Measurements from ENCODE around the gene BMF.
"Not testable (repeated sequence)": the region's sequence is repeated elsewhere in the genome, so short reads cannot be mapped to it uniquely, and the experiment has no call there.

BMF gene

DNA sequence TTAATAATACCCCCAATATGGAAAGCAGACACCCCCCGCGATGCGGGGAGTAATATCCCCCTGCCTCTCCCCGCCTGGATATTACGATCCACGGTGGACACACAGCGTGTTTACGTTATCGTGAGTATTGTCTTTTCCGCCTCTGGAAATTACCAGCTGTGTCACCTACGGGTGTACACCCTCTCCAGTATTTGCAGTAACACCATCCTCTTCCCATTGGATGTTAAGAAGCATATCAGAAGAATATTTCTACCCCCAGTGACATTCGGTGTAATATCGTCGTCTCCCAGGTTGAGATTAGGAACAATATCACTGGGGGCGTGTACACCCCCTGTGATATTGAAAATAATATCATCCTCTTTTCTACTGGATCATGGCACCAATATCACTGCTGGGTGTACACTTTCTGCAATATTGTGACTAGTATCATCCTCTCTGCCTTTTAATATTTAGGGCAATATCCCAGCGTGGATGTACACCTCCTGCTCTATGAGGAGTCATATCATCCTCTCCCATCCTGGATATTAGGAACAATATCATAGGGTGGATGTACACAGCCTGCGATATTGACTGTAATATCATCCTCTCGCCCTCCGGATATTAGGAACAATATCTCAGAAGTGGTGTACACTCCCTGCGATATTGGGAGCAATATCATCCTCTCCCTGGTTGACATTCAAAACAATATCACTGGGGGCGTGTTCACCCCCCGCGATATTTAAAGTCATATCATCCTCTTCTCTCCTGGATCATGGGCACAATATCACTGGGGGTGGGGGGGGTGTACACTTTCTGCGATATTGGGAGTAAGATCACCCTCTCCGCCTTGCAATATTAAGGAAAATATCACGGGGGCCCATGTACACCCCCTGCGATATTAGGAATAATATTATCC lies 20.3 kb upstream of the BMF start:
- DNase-seq (ENCODE audit: low read depth, low spot score): no peak

DNA sequence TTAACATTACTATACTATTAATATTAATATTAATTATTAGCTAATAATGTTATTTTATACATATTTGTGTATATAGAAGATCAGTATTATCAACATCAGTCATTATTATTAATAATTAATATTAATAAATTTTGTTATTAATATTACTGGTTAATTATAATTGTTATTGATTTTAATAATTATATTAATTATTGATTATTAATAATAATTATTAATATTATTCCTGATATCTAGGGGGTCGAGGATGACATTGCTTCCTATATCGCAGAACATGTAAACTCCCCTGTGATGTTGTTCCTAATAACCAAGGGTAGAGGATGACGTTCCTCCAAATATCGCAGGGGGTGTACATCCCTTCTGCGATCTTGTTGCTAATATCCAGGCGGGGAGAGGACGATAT lies 17.3 kb upstream of the BMF start:
- DNase-seq (ENCODE audit: low read depth, low spot score): no peak

DNA sequence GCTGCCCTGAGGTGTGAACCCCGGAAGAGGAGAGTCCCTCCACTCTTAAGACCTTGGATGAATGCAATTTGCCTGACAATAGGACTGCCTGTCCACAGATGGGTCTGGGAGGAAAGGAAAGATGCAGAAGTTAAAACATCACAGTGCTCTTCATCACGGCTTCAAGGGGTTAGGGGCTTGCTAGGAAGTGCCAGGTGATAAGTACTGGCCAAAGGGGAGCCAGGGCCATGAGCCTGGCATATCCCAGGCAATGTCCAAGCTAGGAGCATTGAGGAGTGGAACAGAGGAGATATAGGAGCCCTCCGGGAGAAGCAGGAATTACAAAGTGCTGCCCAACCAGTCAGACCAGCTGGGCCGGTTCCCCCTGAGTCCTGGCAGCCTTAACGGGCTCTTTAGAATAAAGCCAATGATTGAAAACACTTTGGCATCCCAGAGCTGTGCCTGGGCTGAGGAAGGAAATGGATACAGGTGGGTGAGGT lies 16.2 kb upstream of the BMF start:
- DNase-seq (ENCODE audit: low read depth, low spot score): not testable (repeated sequence)

DNA sequence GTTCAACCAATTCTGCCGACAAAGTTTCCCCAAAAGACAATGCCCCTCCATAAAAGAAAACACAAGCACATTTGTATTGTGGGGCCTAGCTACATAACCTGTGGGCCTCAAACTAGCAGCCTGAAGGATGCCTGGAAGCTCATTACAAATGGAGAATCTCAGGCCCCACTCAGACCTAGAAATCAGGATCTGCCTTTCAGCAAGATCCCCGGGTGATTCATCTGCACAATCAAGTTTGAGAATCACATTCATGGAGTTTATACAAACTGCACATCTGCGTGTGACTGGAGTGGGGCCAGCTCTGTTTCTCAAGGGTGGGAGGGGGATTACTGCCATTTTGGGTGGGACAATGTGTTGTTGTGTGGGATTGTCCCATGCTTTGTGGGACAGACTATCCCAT lies 15.7 kb upstream of the BMF start:
- not testable (repeated sequence) for DNase-seq (ENCODE audit: low read depth, low spot score)

DNA sequence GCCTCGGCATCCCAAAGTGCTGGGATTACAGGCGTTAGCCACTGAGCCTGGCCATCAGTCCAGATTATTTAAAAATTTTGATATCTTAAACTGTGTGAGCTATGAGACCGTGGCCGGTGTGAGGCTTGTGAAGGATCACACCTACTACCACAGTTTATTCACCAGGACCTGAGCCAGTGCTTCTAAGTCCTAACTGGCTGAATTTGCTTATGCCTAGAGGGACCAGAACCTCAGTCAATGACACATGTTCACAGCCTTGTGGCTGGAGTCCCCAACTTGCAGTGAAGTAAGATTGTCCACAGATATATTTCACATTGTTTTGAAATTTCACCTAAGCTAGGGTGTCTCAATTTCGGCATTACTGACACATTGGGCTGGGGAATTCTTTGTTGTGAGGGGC lies 15.2 kb upstream of the BMF start:
- not testable (repeated sequence) for DNase-seq (ENCODE audit: low read depth, low spot score)

DNA sequence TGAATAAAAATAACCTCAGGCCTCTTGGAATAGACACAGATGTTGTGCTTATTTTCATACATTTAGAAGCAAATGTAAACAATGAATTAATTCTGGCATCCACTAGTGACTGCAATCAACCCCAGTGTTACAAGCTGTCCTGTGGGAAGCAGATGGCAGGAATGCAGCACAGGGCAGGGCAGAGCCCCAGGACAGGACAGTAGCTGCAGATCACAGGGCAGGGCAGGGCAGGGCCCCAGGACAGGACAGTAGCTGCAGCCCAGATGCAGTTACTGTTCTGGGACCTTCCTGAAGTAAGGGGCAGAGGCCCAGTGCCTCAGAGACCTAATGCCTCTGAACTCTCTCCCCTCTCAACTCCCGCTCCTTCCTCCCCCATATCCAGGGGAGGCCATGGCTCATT lies 14.3 kb upstream of the BMF start:
- not testable (repeated sequence) for DNase-seq (ENCODE audit: low read depth, low spot score)

DNA sequence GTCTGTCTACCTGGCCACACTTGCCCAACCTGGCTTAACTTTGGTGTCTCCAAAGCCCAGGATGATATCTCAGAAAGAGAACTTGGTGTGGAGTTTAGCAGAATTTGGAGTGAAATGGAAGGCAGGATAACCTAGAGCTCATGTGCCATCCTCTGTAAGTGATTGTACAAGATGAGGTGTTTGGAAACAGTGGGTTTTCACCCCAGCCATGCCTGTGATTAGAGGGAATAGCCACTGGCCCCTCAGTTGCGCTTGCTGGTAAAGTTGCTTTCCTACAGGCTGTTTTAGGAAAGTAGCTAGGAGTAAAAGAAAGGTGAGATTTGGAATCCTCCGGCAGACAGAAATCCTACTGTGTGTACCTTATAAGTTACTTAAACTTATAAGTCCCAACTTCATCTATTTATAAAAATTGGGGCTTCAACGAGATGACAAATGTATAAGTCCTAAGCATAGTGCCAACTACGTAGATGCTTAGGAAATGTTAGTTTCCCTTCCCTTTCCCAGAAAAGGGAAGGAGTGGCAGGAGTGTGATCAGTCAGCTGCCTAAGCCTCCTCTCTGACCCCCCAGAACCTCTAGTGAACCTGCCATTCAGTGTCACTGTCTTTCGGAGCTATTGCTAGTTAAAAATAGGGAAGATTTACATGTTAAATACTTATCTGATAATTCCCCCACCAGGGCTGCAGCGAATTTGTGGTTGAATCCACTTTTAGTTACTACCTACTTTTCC lies 13.4 kb upstream of the BMF start:
- no peak for DNase-seq (ENCODE audit: low read depth, low spot score)

DNA sequence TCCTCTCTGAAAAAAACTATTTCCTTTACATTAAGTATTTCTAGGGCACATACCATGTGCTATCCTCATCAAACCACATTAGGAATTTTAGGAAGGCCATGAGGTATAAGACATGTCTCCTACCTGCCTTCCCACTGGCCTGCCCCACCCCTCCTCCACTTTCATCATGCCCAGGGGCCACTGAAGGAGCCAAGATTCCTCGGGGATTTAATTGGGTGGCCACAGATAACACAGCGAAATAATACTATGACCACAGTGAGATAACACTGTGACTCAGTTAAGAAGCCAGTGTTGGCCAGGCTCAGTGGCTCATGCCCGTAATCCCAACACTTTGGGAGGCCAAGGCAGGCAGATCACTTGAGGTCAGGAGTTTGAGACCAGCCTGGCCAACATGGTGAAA lies 9.8 kb upstream of the BMF start:
- DNase-seq (ENCODE audit: low read depth, low spot score): no peak

DNA sequence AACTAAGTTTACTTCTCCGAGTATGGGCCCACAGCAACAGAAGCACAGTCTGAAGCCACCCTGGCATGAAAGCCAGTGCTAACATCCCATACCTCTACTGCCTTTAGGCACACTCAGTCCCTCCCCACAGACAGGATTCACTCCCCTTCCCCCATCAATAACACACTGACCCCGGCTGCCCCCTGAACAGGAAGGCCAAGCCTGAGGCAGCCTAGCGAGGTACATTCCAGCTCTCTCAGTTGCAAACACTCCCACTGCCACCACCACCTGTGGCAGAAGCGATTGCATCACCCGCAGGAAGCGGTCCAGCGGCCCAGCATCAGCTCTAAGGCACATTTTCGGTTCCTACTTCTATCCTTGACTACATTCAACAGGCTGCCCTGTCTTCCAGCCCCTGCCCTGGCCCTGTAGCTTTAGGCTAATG lies 7.0 kb upstream of the BMF start:
- DNase-seq (ENCODE audit: low read depth, low spot score): no peak

DNA sequence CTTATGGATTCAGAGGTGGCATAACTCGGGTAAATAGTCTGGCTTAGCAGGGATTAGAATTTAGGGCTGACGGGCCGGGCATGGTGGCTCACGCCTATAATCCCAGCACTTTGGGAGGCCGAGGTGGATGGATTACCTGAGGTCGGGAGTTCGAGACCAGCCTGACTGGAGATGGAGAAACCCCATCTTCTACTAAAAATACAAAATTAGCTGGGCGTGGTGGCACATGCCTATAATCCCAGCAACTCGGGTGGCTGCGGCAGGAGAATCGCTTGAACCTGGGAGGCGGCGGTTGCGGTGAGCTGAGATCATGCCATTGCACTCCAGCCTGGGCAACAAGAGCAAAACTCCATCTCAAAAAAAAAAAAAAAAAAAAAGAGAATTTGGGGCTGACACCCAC lies 6.4 kb upstream of the BMF start:
- DNase-seq (ENCODE audit: low read depth, low spot score): not testable (repeated sequence)

DNA sequence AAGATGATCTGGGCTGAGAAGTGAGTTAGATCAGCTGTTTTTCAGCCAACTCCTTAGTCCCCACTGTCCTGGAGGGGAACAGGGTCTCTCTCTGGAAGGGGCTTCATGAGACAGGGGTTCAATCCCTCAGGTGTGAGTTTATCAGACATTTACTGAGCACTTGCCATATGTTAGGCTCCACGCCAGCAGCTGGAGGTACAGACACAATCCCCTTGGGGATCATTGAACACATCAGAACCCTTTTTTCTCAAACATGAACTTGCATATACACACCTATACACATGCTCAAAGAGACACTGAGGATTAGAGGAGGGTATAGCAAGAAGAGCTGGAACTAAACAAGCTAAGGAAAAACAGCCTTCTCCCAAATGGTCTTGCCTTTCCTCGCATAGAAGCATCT lies 5.5 kb upstream of the BMF start:
- DNase-seq (ENCODE audit: low read depth, low spot score): no peak

DNA sequence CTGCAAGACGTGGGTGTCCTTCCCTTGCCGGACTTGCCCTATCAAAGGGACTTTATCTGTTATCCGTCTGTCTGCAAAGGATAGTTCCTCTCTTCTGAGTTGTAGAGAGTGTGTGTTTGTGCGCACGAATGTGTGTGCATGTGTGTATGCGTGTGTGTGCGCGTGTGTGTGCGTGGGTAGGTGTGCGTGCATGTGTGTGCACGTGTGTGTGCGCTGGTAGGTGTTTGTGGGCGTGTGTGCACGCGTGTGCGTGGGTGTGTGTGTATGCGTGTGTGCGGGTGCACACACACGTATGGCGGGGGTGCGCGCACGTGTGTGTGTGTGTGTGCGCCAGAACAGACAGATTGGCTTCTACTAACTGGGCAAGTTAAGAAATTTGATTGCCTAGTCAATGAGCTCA lies 4.1 kb upstream of the BMF start:
- DNase-seq (ENCODE audit: low read depth, low spot score): no peak

DNA sequence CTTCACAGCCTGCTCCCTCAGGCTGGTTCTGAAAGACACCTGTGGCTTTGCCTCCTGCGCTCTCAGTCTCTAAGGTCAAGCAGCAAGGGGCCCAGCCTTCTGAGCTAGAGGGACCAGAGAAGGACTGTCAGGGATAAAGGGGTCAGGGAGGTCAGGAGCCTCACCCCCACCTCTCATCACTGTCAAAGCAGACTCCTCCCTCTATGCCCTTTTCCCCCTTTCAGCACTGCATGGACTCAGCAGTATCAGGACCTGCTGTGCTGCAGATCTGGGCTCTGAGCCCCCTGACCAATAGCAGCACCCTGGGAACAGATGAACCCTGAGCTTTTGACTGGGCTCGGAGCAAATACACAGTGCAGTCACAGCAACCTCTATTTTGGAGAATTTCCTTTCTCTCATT lies 3.2 kb upstream of the BMF start:
- no peak for DNase-seq (ENCODE audit: low read depth, low spot score)

DNA sequence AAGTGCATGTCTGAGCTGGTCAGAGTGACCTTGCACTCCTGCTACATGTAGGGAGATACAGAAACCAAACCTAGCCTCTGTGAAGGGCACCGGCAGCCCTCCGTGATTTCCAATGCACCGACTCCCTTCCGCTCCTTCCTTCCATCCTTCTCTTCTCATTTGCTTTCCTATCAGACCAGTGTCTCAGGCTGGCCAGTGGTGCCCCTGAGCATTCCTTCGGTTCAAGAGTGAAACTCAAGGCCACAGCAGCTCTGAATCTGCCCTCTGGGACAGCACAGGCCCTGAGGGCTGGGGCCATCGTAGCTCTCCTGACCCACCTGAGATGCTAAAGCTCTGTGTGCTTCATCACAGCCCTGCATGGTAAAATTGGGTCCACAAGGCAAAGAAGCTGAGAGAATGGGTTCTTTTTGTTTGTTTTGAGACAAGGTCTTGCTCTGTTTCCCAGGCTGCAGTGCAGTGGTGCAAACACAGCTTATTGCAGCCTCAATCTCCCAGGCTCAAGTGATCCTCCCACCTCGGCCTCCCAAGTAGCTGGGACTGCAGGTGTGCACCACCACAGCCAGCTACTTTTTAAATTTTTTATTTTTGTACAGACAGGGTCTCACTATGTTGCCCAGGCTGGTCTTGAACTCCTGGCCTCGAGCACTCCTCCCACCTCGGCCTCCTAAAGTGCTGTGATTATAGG lies 2.3 kb upstream of the BMF start:
- DNase-seq (ENCODE audit: low read depth, low spot score): no peak

DNA sequence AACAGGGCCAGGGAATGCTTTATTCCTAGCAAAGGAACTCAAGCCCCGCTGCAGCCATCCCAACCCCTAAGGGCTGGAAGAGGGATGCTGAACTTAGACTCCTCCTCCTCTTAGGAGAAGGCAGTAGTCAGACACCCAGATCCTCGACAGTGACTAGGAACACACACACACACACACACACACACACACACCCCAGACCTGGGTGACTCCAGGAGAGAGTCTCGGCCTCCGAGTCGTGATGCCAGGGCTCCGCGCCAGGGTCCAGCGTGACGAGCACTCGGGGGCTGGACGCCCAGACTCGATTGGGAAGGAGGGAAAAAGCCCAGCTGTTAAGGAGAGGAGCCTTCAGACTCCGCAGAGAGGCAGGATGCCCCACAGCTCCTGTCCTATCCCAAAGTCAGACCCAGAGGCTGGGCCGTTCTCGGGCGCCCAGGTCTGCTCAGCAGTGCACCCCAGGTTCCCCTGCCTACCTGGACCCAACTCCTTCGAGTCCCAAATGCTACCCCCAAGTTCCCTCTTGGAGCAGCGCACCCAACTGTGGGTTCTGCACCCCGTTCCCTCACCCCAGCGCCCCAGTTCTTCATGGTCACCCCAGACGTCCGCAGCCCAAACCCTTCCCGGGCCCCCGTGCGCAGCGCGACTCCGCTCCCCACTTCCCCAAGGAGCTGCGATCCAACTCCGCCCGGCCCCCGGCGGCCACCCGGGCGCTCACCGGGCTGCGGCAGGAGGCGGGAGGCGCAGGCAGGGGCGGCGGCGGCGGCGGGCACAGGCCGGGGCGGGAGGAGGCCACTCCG lies 421 bp downstream of the BMF start:
- DNase-seq (ENCODE audit: low read depth, low spot score): no peak

DNA sequence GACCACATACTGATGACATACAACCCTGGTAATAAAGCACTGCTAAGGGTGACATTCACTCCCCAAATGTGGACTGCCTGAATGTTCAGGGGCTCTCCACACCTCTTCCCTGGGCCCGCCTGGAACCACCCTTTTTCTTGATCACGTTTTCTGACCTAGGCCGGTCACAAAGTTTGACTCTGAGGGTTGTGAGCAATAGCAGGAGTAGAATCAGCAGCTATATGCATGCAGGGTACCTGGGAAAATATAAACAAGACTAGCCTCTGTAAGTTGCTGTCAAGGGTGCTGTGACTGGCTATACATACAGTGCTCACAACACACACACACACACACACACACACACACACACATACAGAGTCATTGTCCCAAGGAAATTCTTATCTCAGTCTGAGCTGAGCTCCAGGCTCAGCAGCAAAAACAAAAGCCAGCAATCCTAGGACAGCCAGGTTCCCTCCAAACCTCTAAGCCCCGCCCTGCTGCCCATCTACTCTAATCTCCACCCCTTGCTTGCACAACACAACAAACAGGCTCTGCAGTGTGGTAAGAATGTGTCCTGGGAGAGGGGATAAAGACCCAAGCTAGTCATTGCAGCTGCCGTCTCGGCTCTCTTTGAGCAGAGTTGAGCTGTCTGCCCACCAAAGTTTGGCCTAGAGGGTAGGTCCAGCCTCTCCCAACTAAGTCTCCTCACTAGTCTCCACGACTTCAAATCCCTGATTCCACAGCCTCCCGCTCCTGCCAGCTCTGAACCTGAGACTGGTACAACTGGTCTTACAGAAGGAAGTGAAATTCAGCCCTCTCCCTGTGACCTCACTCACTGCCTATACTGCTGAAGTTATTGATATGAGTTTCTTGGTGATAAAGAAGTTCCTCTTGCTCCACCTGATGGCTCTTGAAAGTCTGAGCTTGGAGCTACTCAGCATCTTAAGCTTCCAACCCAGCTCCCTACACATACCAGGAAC lies 2.2 kb downstream of the BMF start:
- DNase-seq (ENCODE audit: low read depth, low spot score): no peak

DNA sequence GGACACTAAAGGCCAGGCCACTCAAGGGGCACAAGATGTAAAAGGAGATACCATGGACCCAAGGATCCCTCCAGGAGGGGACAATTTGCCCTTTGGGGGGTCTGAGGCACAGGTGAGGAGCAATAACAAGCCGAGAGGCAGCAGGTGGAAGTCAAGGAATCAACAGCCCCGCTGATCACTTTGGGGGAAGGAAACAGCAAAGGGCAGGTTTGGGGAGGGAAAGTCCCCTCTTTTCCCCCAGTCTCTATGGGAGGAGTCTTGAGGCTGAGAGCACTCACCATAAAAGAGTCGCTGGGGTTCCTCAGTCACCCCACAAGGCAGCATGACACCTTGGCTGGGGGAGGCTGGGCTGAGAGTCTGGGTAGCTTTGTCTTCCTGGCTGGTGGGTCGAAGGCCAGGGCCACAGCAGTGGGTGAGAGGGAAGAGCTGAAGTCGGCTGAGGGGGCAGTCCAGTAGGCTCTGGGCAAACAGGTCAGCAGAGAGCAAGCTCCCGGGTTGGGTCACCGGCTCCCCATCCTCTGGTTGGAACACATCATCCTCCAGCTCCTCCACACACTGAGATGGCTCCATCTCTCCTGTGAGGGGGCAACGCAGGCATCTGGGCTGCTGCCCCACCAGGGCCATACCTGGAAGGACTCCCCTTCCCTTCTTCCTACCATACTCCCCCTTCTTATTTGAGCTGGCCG lies 3.0 kb downstream of the BMF start:
- no peak for DNase-seq (ENCODE audit: low read depth, low spot score)

DNA sequence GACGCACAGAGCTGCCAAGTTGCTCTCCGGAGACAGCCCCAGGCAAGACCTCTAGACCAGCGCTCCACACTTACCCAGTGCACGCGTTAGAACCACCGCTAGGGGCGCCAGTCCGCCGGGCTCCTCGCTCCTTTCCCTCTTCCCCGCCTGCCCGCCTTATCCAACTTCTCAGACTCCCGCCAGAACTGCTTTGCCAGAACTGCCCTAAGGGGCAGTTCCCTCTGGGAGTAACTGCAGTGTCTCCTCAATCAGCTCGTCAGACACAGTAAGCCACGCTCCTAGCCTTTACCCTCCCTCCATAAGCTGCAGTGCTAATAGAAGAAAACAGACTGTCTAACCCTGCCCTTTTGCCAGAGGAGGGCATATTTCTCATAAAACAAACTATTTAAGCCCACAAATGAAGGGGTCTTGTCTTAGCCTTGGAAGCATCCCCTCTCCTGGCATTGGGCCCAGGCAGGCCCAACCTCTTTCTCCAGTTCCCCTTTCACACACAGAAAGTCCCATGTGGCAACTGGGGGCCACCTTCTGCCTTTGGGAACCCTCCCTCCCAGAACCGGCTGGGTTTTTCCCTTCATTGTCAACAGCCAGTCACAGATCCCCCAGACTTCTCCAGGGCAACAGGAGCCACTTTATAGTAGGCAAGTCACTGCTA lies 3.7 kb downstream of the BMF start:
- DNase-seq (ENCODE audit: low read depth, low spot score): peak; percentile 61

DNA sequence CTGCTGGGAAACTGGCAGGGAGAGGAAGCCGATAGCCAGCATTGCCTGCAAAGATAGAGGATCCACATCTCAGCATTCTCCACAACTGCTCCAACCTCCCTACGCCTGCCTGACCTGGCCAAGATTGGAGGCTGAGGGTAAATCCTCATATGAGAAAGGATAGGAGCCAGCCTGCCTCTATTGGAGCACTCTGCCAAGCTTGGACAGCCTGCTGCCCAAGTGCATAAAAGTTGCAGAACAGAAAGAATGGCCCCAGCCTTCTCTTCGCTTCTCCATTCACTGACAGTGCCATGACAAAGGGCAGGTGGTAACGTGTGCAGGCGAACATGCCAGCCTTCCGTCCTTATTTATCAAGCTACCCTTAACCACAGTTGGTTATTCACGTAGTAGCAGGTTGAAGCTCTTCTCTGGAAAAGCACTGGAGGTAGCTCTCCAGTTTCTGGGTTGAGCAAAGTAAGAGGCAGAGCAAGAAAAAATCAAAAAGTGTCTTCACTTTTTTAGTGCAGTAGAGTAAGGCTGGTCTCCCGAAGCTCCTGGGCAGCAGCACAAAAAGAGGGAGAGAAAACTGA lies 4.3 kb downstream of the BMF start:
- no peak for DNase-seq (ENCODE audit: low read depth, low spot score)

All from activated CD4-positive, CD25-positive, alpha-beta regulatory T cell treated with anti-CD3 and anti-CD28 coated beads, Interleukin-2, amount 50 U/mL, for 16 hours (primary cell).